Natural killer cell (primary cell): ENCODE results near the gene IL17C. TPM values are rescaled to one million over a fixed set of nuclear protein-coding genes. Genes with fewer than 3 reads are reported as not detected.

Source experiments
- ATAC-seq, 3 donors: fragments of 150-1000 bp in 2 of 3; fragments of 200-7000 bp in 1 of 3; cut with Tn5 transposase; 1 replicate in 1 of 3; 2 replicates in 2 of 3; pipeline ENCODE4 v1.10.0; 2021; ENCODE audit warnings: mild to moderate bottlenecking in 2 of 3, moderate library complexity in 2 of 3
- DNase-seq, 2 donors: peaks; one replicate each; pipeline versions ENCODE4 v3.0.0 to v3.0.0-alpha.2; 2013 to 2021; ENCODE audit warnings: mixed read lengths in 1 of 2
- H3K27ac ChIP-seq: one replicate; pipeline ENCODE4 v1.5.1; 2013; ENCODE audit warnings: mild to moderate bottlenecking, low read length
- H3K27me3 ChIP-seq: one replicate; pipeline ENCODE4 v1.6.1; 2013; ENCODE audit warnings: low read length; ENCODE audit not compliant: control insufficient read depth, insufficient read depth
- H3K36me3 ChIP-seq: one replicate; pipeline ENCODE4 v1.6.1; 2013; ENCODE audit warnings: low read length; ENCODE audit not compliant: control insufficient read depth, insufficient read depth
- H3K4me1 ChIP-seq: one replicate; pipeline ENCODE4 v1.6.1; 2013; ENCODE audit warnings: low read length; ENCODE audit not compliant: control insufficient read depth, insufficient read depth
- H3K4me3 ChIP-seq: one replicate; pipeline ENCODE4 v1.5.1; 2013; ENCODE audit warnings: low read length
- H3K9me3 ChIP-seq: one replicate; pipeline ENCODE4 v1.6.1; 2013; ENCODE audit warnings: low read length; ENCODE audit not compliant: control insufficient read depth, insufficient read depth
- H3K27ac Mint-ChIP-seq, 2 donors: one replicate each; pipeline ENCODE4 v1.8.0; 2022; ENCODE audit warnings: mild to moderate bottlenecking in 2 of 2, mixed read lengths in 2 of 2, moderate library complexity in 1 of 2
- H3K27me3 Mint-ChIP-seq, 2 donors: one replicate each; pipeline ENCODE4 v1.8.0; 2022; ENCODE audit warnings: low read depth in 2 of 2, mixed read lengths in 2 of 2
- H3K36me3 Mint-ChIP-seq: one replicate; pipeline ENCODE4 v1.8.0; 2022; ENCODE audit warnings: mixed read lengths
- H3K4me1 Mint-ChIP-seq, 2 donors: one replicate each; pipeline ENCODE4 v1.8.0; 2022; ENCODE audit warnings: mixed read lengths in 2 of 2
- H3K4me3 Mint-ChIP-seq: one replicate; pipeline ENCODE4 v1.8.0; 2022; ENCODE audit warnings: mild to moderate bottlenecking, moderate library complexity, mixed read lengths
- H3K9me3 Mint-ChIP-seq, 2 donors: one replicate each; pipeline ENCODE4 v1.8.0; 2022; ENCODE audit warnings: mixed read lengths in 2 of 2
- whole genome bisulfite sequencing: methylation state at CpG from one replicate; pipeline ENCODE4 v1.1.7; 2013; ENCODE audit warnings: missing lambda C conversion rate; ENCODE audit not compliant: insufficient coverage; 5-methylcytosine and 5-hydroxymethylcytosine counted together
- intact Hi-C: fragments of 100-400 bp; cut with micrococcal nuclease; formaldehyde crosslinking; loops from one replicate; pipeline ENCODE4 v1.14.2; 2022
- total RNA-seq, 4 donors: library from RNA; stranded (reverse); fragments of 120-200 nt in 1 of 4; gene quantifications; one replicate each; pipeline versions ENCODE4 v1.2.3 to v1.2.4, GENCODE V29; 2013 to 2022
- TF ChIP-seq, protein P1 (sequence below): fragments of 200-600 bp; IDR thresholded peaks from one replicate; pipeline ENCODE4 v1.8.0; 2022; ENCODE audit warnings: antibody characterized with exemption

Gene IL17C
- total RNA-seq, 3 donors from 2014 or later (not counting 1 experiment from before 2014, with no cell fraction given), result 0.61 to 3.0 (median 1.2) TPM

DNA sequence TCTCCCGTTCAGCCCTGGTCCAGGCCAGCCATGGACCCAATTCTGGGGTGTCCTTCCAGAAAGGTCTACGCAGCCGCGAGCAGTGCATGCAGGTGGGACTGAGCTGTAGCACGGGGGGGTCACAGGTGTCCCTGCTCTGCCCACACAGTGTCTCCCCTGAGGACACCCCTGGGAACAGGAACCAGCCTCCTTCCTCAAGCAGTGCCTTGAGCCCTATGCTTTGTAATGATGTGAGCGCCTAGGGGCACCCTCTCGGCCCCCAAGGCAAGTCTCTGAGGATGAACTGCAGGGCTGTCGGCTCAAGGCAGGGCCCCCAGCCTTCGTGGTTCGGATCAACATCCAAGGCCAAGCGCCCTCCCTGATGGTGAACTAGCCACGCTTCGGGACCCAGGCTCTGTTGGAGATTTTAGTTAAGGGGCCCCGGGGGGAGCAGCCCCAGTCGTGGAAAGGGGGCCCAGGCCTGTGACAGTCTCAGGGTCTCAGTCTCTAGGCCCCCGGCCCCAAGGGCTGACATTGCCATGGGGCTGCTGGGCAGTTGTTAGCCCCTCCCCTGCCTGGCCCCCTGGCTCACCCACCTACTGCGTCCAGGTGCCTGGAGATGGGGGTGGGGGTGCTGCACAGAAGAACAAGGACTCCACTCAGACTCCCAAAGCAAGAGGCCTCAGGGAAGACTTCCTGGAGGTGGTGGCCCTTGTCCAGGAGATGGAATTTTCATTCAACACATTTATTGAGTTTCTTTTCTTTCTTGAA is 2.3 kb downstream of the IL17C start:
- no peak overlapping the region for H3K27ac ChIP-seq
- H3K4me1 Mint-ChIP-seq, result peaks cover 44 to 71% of the 10 kb centered on the region in 2 donors
- 52% methylated on average over 16 of the region's 17 CpGs for WGBS
- peaks cover 10% of the 10 kb centered on the region for H3K9me3 ChIP-seq
- peaks cover 0 to 3% of the 10 kb centered on the region in 2 donors for H3K9me3 Mint-ChIP-seq
- peak overlapping the region; percentile 64 for H3K4me3 Mint-ChIP-seq
- TF ChIP-seq, protein P1, sequence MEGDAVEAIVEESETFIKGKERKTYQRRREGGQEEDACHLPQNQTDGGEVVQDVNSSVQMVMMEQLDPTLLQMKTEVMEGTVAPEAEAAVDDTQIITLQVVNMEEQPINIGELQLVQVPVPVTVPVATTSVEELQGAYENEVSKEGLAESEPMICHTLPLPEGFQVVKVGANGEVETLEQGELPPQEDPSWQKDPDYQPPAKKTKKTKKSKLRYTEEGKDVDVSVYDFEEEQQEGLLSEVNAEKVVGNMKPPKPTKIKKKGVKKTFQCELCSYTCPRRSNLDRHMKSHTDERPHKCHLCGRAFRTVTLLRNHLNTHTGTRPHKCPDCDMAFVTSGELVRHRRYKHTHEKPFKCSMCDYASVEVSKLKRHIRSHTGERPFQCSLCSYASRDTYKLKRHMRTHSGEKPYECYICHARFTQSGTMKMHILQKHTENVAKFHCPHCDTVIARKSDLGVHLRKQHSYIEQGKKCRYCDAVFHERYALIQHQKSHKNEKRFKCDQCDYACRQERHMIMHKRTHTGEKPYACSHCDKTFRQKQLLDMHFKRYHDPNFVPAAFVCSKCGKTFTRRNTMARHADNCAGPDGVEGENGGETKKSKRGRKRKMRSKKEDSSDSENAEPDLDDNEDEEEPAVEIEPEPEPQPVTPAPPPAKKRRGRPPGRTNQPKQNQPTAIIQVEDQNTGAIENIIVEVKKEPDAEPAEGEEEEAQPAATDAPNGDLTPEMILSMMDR, result no peak
- DNase-seq (no peak), ATAC-seq (no peak)
- H3K27me3 ChIP-seq, result no peaks in the 10 kb centered on the region
- no peaks in the 10 kb centered on the region for H3K36me3 Mint-ChIP-seq
- H3K4me3 ChIP-seq, result no peak overlapping the region
- peaks cover 0 to 3% of the 10 kb centered on the region in 2 donors for H3K27me3 Mint-ChIP-seq
- H3K27ac Mint-ChIP-seq, result peak overlapping the region; percentile 72 to 84
- H3K36me3 ChIP-seq, result peaks cover 28% of the 10 kb centered on the region
- intact Hi-C loops, result loop anchor here (1.0 kb wide), 1 partner anchor 13 kb away; no protein-coding TSS in a partner anchor
- peaks cover 79% of the 10 kb centered on the region for H3K4me1 ChIP-seq

DNA sequence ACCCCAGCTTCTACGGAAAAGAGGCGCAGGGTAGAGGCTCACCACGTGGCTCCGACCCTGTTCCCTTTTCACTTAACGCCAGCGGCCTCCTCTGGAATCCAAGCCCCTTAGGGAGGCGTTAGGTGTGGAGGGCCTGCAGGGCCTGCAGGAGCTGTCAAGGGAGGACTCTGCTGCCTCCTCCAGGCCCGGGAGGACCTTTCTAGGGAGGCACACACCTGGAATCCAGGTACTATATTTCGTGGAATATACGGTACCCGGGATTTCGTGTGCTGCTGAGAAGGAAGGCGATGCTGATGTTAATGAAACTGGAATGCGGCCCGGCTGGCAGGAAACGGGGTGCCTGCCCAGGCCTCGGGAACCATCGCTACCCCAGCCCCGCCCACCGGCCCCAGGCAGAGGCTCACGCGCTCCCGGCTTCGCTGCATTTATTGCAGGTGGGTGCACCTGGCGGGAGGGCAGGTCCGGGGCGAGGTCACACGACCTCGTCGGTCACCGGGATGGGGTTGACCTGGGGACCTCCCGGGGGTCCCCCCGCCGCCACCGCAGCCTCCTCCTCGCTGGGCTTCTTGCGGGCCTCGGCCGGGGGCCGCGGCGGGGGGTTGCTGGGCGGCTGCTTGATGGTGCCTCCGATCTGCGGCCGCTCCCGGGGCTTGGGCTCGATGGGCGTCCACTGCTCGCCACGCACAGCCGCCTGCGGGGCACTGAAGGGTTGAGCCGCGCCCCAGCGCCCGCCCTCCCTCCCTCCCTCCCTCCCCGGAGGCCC is 4.7 kb downstream of the IL17C start:
- peaks cover 45% of the 10 kb centered on the region for H3K36me3 ChIP-seq
- H3K4me3 ChIP-seq, result no peak overlapping the region
- H3K27ac ChIP-seq, result no peak overlapping the region
- H3K4me1 ChIP-seq, result peaks cover 77% of the 10 kb centered on the region
- H3K27me3 ChIP-seq, result no peaks in the 10 kb centered on the region
- ATAC-seq, result no peak
- 93% methylated on average over 55 of the region's 58 CpGs for WGBS
- H3K9me3 Mint-ChIP-seq, result no peaks in the 10 kb centered on the region
- H3K4me3 Mint-ChIP-seq, result no peak overlapping the region
- TF ChIP-seq, protein P1, result no peak
- intact Hi-C loops, result no loop called here
- H3K9me3 ChIP-seq, result no peaks in the 10 kb centered on the region
- peak overlapping the region; percentile 29 to 77 for H3K27ac Mint-ChIP-seq
- H3K36me3 Mint-ChIP-seq, result no peaks in the 10 kb centered on the region
- no peak for DNase-seq
- H3K4me1 Mint-ChIP-seq, result peaks cover 25 to 70% of the 10 kb centered on the region in 2 donors
- no peaks in the 10 kb centered on the region for H3K27me3 Mint-ChIP-seq

DNA sequence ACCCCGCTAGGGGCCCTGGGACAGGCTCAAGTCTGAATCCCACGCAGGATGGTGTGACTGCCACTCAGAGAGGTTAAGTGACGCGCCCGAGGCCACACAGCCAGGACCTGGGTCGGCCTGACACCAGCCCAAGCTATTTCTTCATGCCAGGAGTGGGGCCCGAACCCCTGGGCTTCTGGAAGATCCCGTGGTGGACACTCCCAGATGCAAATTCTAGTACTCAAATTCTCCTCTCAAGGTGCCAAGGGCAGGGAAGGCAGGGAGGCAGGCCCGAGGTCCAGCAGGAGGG is 5.2 kb downstream of the IL17C start:
- DNase-seq (no peak), ATAC-seq (no peak)
- WGBS, result 94% methylated on average over 9 of the region's 9 CpGs
- no peak overlapping the region for H3K4me3 ChIP-seq
- peaks cover 77% of the 10 kb centered on the region for H3K4me1 ChIP-seq
- H3K27me3 ChIP-seq, result no peaks in the 10 kb centered on the region
- TF ChIP-seq, protein P1, result no peak
- Mint-ChIP-seq H3K36me3 (no peaks in the 10 kb centered on the region), H3K4me1 (peaks cover 25 to 71% of the 10 kb centered on the region in 2 donors), H3K4me3 (no peak overlapping the region), H3K27ac (peak overlapping the region in 1 of 2 donors; percentile 70), H3K27me3 (no peaks in the 10 kb centered on the region), H3K9me3 (no peaks in the 10 kb centered on the region)
- H3K27ac ChIP-seq, result no peak overlapping the region
- H3K36me3 ChIP-seq, result peaks cover 48% of the 10 kb centered on the region
- no peaks in the 10 kb centered on the region for H3K9me3 ChIP-seq
- intact Hi-C loops, result no loop called here
